Right lobe of liver (tissue), 4 donors: ENCODE measurements around the gene CUL1.

Source experiments
- POLR2A ChIP-seq: fragments of 450-650 bp; IDR thresholded peaks from one replicate; pipeline ENCODE4 v1.6.1; 2017; ENCODE audit warnings: antibody characterized with exemption, mild to moderate bottlenecking
- TF ChIP-seq, protein P1 (sequence below), 4 donors: fragments of 200-600 bp in 3 of 4; fragments of 450-650 bp in 1 of 4; IDR thresholded peaks; one replicate each; pipeline versions ENCODE4 v1.5.1 to v1.8.0; 2016 to 2022; ENCODE audit warnings: antibody characterized with exemption in 4 of 4, mild to moderate bottlenecking in 2 of 4
- donor health status: DM: no; HTN: no; CAD: no.
- donor health status: DM: no; HTN: no; CAD: no.
- donor health status: DM: no; HTN: yes; CAD: no.

- TF ChIP-seq, protein P1, sequence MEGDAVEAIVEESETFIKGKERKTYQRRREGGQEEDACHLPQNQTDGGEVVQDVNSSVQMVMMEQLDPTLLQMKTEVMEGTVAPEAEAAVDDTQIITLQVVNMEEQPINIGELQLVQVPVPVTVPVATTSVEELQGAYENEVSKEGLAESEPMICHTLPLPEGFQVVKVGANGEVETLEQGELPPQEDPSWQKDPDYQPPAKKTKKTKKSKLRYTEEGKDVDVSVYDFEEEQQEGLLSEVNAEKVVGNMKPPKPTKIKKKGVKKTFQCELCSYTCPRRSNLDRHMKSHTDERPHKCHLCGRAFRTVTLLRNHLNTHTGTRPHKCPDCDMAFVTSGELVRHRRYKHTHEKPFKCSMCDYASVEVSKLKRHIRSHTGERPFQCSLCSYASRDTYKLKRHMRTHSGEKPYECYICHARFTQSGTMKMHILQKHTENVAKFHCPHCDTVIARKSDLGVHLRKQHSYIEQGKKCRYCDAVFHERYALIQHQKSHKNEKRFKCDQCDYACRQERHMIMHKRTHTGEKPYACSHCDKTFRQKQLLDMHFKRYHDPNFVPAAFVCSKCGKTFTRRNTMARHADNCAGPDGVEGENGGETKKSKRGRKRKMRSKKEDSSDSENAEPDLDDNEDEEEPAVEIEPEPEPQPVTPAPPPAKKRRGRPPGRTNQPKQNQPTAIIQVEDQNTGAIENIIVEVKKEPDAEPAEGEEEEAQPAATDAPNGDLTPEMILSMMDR (IDR thresholded peaks at IDR 0.05): no peak
- no peak for TF ChIP-seq POLR2A
These were observed 137.2 kb downstream of the CUL1 start for GRCh38 chr7:148835854-148836253.
